PFSK-1 (cell line): ENCODE results near the gene MCMBP.

Experiments used
- POLR2AphosphoS5 ChIP-seq: IDR thresholded peaks from 2 replicates; pipeline ENCODE4 v1.6.1; 2012; ENCODE audit warnings: low read depth, mild to moderate bottlenecking, control low read depth, low read length, moderate library complexity
- SIN3A ChIP-seq: IDR thresholded peaks from 2 replicates; pipeline ENCODE4 v1.6.1; 2012; ENCODE audit warnings: mild to moderate bottlenecking, low read length, moderate library complexity, borderline replicate concordance; ENCODE audit not compliant: insufficient read depth
- TAF1 ChIP-seq: IDR thresholded peaks from 2 replicates; pipeline ENCODE4 v1.6.1; 2012; ENCODE audit warnings: low read length, control low read depth, borderline replicate concordance; ENCODE audit not compliant: insufficient read depth

GRCh38 chr10:119831656-119832055, 41.0 kb downstream of the MCMBP start:
- TF ChIP-seq POLR2AphosphoS5 (no peak), SIN3A (no peak), TAF1 (no peak)
